GM12801 (cell line): ENCODE results near the gene SPRED3.

Experiments
- TF ChIP-seq, protein P1 (sequence below): IDR thresholded peaks from one replicate; pipeline ENCODE4 v1.5.1; 2011; ENCODE audit warnings: control low read depth; ENCODE audit not compliant: insufficient read length; ENCODE audit errors: extremely low read depth

SPRED3 gene

DNA sequence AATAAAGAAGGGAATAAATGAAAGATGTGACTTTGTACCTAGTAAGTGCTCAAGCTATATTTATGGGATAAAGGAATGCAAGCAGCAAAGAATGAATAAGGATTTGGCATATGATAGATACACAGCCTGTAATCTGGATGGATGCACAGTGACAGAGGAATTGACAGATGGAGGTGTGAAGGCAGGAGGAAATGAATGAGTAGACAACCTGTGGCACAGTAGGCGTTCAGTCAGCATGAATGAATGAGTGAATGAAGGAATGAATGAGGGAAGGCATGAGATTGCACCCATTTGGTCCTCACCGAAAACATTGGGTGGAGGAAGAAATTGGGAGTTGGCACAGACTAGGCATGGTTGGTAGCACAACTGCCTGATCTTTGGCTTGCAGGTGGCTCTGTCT is 18.9 kb upstream of the SPRED3 start:
- TF ChIP-seq, protein P1, sequence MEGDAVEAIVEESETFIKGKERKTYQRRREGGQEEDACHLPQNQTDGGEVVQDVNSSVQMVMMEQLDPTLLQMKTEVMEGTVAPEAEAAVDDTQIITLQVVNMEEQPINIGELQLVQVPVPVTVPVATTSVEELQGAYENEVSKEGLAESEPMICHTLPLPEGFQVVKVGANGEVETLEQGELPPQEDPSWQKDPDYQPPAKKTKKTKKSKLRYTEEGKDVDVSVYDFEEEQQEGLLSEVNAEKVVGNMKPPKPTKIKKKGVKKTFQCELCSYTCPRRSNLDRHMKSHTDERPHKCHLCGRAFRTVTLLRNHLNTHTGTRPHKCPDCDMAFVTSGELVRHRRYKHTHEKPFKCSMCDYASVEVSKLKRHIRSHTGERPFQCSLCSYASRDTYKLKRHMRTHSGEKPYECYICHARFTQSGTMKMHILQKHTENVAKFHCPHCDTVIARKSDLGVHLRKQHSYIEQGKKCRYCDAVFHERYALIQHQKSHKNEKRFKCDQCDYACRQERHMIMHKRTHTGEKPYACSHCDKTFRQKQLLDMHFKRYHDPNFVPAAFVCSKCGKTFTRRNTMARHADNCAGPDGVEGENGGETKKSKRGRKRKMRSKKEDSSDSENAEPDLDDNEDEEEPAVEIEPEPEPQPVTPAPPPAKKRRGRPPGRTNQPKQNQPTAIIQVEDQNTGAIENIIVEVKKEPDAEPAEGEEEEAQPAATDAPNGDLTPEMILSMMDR, result no peak

DNA sequence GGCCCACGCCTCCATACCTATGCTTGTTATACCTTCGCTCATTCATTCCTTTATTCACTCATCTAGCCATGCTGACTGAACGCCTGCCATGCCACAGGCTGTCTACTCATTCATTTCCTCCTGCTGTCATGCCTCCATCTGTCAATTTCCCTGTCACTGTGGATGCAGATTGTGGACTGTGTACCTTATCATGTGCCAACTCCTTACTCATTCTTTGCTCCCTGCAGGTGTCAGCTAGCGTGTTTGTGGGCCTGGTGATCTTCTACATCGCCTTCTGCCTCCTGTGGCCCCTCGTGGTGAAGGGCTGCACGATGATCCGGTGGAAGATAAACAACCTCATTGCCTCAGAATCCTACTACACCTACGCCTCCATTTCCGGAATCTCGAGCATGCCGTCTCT is 18.2 kb upstream of the SPRED3 start:
- TF ChIP-seq, protein P1, result no peak

DNA sequence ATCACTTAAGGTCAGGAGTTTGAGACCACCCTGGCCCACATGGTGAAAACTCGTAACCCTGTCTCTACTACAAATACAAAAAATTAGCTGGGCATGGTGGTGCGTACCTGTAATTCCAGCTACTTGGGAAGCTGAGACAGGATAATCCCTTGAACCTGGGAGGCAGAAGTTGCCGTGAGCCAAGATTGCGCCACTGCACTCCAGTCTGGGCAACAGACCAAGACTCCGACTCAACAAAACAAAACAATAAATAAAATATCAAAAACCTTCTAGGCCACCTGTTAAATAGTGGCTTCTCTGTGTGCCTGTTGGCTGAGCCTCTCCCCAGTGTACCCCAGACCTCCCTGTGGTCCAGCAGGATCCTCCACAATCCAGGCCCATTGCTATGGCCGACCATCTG is 17.4 kb upstream of the SPRED3 start:
- TF ChIP-seq, protein P1, result no peak

DNA sequence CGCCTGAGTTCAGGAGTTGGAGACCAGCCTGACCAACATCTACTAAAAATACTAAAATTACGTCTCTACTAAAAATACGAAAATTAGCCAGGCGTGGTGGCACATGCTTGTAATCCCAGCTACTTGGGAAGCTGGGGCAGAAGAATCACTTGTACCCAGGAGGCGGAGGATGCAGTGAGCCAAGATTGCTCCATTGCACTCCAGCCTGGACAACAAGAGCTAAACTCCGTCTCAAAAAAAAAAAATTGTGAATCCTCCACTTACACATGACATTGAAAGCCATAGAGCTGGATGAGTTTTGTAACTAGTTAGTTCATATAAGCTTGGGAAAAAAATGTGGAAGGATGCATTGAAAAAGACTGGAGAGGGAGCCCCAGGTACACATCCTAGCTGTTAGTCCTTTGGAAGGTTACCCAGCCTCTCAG is 14.6 kb upstream of the SPRED3 start:
- TF ChIP-seq, protein P1, result no peak

DNA sequence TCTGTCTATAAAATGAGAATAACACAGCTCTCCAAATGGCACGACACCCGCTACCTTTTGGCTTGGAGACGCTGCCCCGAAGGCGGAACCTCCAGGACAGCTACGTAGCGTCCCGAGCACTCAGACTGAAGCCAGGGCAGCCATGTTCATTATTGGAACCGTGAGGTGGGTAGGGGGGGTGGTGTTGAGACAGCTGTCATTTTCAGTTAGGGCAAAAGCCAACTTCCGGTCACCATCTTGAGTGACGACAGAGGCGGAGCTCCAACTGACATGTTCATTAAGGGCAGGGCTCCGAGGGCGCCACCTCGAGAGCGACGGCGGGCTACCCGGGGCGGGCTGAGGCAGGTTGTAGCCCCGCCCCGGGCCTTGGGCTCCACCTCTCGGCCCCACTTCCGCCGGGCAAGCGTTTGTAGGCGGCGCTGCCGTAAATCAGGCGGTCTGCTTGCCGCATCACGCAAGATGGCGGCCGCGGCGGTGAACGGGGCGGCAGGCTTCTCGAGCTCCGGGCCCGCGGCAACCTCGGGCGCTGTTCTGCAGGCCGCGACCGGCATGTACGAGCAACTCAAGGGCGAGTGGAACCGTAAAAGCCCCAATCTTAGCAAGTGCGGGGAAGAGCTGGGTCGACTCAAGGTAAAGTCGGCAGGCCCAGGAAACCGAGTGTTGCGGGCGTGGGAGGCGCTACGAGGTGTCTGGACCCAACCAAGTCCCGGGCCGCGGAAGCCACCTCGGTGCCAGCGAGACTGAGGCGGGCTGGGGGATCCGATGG is 14.0 kb upstream of the SPRED3 start, which contains the start of gene PSMD8:
TSS of gene PSMD8 (plus strand) at position 240 of the 766 bp plus-strand sequence. CDS start at position 271, 31 bp downstream.
- TF ChIP-seq, protein P1, result no peak

DNA sequence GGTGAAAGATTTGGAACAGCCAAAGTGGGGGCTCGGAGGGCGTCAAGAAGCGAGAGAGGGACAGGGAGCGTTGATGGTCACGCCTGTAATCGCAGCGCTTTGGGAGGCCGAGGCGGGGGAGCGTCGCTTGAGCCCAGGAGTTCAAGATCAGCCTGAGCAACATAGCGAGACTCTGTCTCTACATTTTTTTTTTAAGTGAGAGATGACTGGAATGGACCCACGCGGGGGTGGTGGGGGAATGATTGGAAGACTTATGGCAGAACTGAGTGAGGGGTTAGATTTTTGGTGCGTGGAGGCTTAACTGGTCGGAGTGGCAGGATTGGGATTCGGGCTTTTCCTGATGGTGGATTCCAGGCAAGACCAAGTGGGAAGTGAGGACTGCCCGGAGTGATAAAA is 13.4 kb upstream of the SPRED3 start:
- TF ChIP-seq, protein P1, result no peak

DNA sequence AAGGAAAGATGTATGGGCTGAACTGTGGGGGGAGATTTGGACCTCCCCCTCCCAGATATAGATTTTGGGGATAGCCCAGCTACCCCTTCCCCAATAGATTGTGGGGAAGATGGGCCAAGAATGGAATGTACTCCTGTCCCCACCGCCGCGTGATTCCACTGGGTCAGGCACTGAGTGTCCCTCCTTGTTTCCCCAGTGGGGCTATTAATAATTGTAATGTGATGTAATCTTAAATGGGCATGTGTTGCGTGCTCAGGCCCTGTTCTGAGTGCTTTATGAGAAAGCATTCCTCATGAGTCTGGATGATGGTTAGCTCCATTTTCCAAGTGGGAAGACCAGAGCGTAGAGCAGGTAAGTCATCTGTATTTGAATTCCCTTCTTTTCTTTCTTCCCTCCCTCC is 12.7 kb upstream of the SPRED3 start:
- TF ChIP-seq, protein P1, result no peak
